Neural cell (in vitro differentiated cells): ENCODE data around the gene HPSE2. TPM values are rescaled to one million over a fixed set of nuclear protein-coding genes. Genes with fewer than 3 reads are reported as not detected.

Source experiments
- H2AFZ ChIP-seq: fragments of 200-600, 300-800 bp; sonication (generic), shearing (Covaris generic); 2 replicates; pipeline ENCODE4 v1.6.0; 2014; ENCODE audit warnings: low read depth, mild to moderate bottlenecking, antibody characterized with exemption, low read length, moderate library complexity
- H3F3A ChIP-seq: fragments of 200-600 bp; shearing (Covaris generic); 2 replicates; pipeline ENCODE4 v1.6.1; 2016; ENCODE audit warnings: mild to moderate bottlenecking, moderate library complexity, mixed read lengths, antibody characterized with exemption, low read length; ENCODE audit not compliant: insufficient read depth, poor library complexity, severe bottlenecking
- H3K27ac ChIP-seq: fragments of 200-600, 300-800 bp; sonication (generic), shearing (Covaris generic); 2 replicates; pipeline ENCODE4 v1.5.1; 2014; ENCODE audit warnings: mild to moderate bottlenecking, low read length, moderate library complexity
- H3K27me3 ChIP-seq: fragments of 300-800, 200-600 bp; sonication (generic), shearing (Covaris generic); 2 replicates; pipeline ENCODE4 v1.6.0; 2014; ENCODE audit warnings: mild to moderate bottlenecking, low read depth, low read length, moderate library complexity; ENCODE audit not compliant: insufficient read depth
- H3K36me3 ChIP-seq: fragments of 300-800, 200-600 bp; sonication (generic), shearing (Covaris generic); 2 replicates; pipeline ENCODE4 v1.5.1; 2014; ENCODE audit warnings: mild to moderate bottlenecking, antibody characterized with exemption, low read length, moderate library complexity; ENCODE audit not compliant: insufficient read depth
- H3K4me2 ChIP-seq: fragments of 300-800, 200-600 bp; sonication (generic), shearing (Covaris generic); 2 replicates; pipeline ENCODE4 v1.6.0; 2014; ENCODE audit warnings: mild to moderate bottlenecking, low read length
- H3K4me3 ChIP-seq: fragments of 300-800, 200-600 bp; sonication (generic), shearing (Covaris generic); 2 replicates; pipeline ENCODE4 v1.5.1; 2014; ENCODE audit warnings: mild to moderate bottlenecking, low read length, moderate library complexity
- H3K79me2 ChIP-seq: fragments of 200-600 bp; shearing (Covaris generic); replicated peaks from 2 replicates; pipeline ENCODE4 v1.6.0; 2014; ENCODE audit warnings: mild to moderate bottlenecking, low read length, moderate library complexity; ENCODE audit not compliant: insufficient read depth
- H3K9ac ChIP-seq: fragments of 300-800, 200-600 bp; sonication (generic), shearing (Covaris generic); 2 replicates; pipeline ENCODE4 v1.6.1; 2016; ENCODE audit warnings: mild to moderate bottlenecking, low read length, mixed read lengths
- H3K9me2 ChIP-seq: fragments of 200-600 bp; shearing (Covaris generic); 2 replicates; pipeline ENCODE4 v1.6.1; 2016; ENCODE audit warnings: mild to moderate bottlenecking, low read length, mixed read lengths; ENCODE audit not compliant: insufficient read depth
- H3K9me3 ChIP-seq: fragments of 200-600, 300-800 bp; sonication (generic), shearing (Covaris generic); 2 replicates; pipeline ENCODE4 v1.6.1; 2016; ENCODE audit warnings: mild to moderate bottlenecking, mixed run types, low read length, moderate library complexity, mixed read lengths
- H4K20me1 ChIP-seq: fragments of 200-600 bp; shearing (Covaris generic); 2 replicates; pipeline ENCODE4 v1.6.1; 2016; ENCODE audit warnings: mild to moderate bottlenecking, mixed run types; ENCODE audit not compliant: insufficient read depth
- CTCF ChIP-seq: fragments of 450-650 bp; IDR thresholded peaks from 2 replicates; pipeline ENCODE4 v1.5.1; 2014; ENCODE audit warnings: antibody characterized with exemption, mild to moderate bottlenecking, moderate library complexity; ENCODE audit not compliant: poor library complexity, severe bottlenecking
- EZH2 ChIP-seq: fragments of 200-600, 300-800 bp; shearing (Covaris generic), sonication (generic); IDR thresholded peaks from 2 replicates; pipeline ENCODE4 v1.6.1; 2014; ENCODE audit warnings: antibody characterized with exemption, low read length, borderline replicate concordance, mild to moderate bottlenecking; ENCODE audit not compliant: insufficient read depth, poor library complexity, severe bottlenecking
- MXI1 ChIP-seq: fragments of 450-650 bp; conservative IDR thresholded peaks from 2 replicates; pipeline ENCODE4 v1.6.1; 2014; ENCODE audit warnings: antibody characterized with exemption, mild to moderate bottlenecking; ENCODE audit not compliant: poor library complexity, severe bottlenecking
- RAD21 ChIP-seq: fragments of 450-650 bp; conservative IDR thresholded peaks from 2 replicates; pipeline ENCODE4 v1.6.1; 2014; ENCODE audit warnings: antibody characterized with exemption, mild to moderate bottlenecking, moderate library complexity
- REST ChIP-seq: IDR thresholded peaks from 2 replicates; pipeline ENCODE4 v1.6.1; 2012; ENCODE audit warnings: borderline replicate concordance
- SMC3 ChIP-seq: fragments of 450-650 bp; conservative IDR thresholded peaks from 2 replicates; pipeline ENCODE4 v1.6.1; 2014; ENCODE audit warnings: antibody characterized with exemption, mild to moderate bottlenecking, moderate library complexity; ENCODE audit not compliant: poor library complexity
- TAF1 ChIP-seq: IDR thresholded peaks from 2 replicates; pipeline ENCODE4 v1.6.1; 2012; ENCODE audit warnings: low read depth
- polyA plus RNA-seq: library from polyadenylated mRNA; depleted of rRNA; stranded (reverse); fragments of >200 nt; gene quantifications from 2 replicates; pipeline ENCODE4 v1.2.3, GENCODE V29; 2014

Gene HPSE2
- polyA plus RNA-seq, 1 donor from 2014 or later = not detected

GRCh38 chr10:98642281-98642680 lies 593.4 kb downstream of the HPSE2 start:
- no peaks in the 10 kb centered on the region for H3K36me3 ChIP-seq
- no peaks in the 10 kb centered on the region for H3K9me2 ChIP-seq
- no peaks in the 10 kb centered on the region for H3K27me3 ChIP-seq
- H3K79me2 ChIP-seq = no peaks in the 10 kb centered on the region
- no peak overlapping the region for H3K27ac ChIP-seq
- H4K20me1 ChIP-seq = no peaks in the 10 kb centered on the region
- no peak overlapping the region for H3K9ac ChIP-seq
- no peak overlapping the region for H2AFZ ChIP-seq
- TF ChIP-seq EZH2 (no peak), SMC3 (no peak), CTCF (no peak), TAF1 (no peak)
- no peak overlapping the region for H3K4me2 ChIP-seq
- no peaks in the 10 kb centered on the region for H3K9me3 ChIP-seq
- H3K4me3 ChIP-seq = no peak overlapping the region
- H3F3A ChIP-seq = peaks cover 3% of the 10 kb centered on the region

GRCh38 chr10:98638920-98639319 lies 596.7 kb downstream of the HPSE2 start:
- no peaks in the 10 kb centered on the region for H4K20me1 ChIP-seq
- H3K4me3 ChIP-seq = no peak overlapping the region
- H3K27ac ChIP-seq = no peak overlapping the region
- H3K79me2 ChIP-seq = no peaks in the 10 kb centered on the region
- TF ChIP-seq MXI1 (no peak), REST (no peak)
- H2AFZ ChIP-seq = no peak overlapping the region
- H3K9ac ChIP-seq = no peak overlapping the region
- no peaks in the 10 kb centered on the region for H3K27me3 ChIP-seq
- H3K4me2 ChIP-seq = no peak overlapping the region
- no peaks in the 10 kb centered on the region for H3K36me3 ChIP-seq
- no peaks in the 10 kb centered on the region for H3K9me2 ChIP-seq
- no peaks in the 10 kb centered on the region for H3K9me3 ChIP-seq
- H3F3A ChIP-seq = no peaks in the 10 kb centered on the region

- TF ChIP-seq RAD21 (no peak), EZH2 (no peak)
- no peak overlapping the region for H3K4me2 ChIP-seq
- no peak overlapping the region for H3K9ac ChIP-seq
- no peaks in the 10 kb centered on the region for H4K20me1 ChIP-seq
- H3K27ac ChIP-seq = no peak overlapping the region
- no peaks in the 10 kb centered on the region for H3K36me3 ChIP-seq
- no peaks in the 10 kb centered on the region for H3K9me3 ChIP-seq
- H3K27me3 ChIP-seq = no peaks in the 10 kb centered on the region
- no peaks in the 10 kb centered on the region for H3K79me2 ChIP-seq
- H2AFZ ChIP-seq = no peak overlapping the region
- H3K4me3 ChIP-seq = no peak overlapping the region
- H3K9me2 ChIP-seq = no peaks in the 10 kb centered on the region
- no peaks in the 10 kb centered on the region for H3F3A ChIP-seq
These were observed 598.7 kb downstream of the HPSE2 start for GRCh38 chr10:98636921-98637329.
